Kidney epithelial cell (primary cell): ENCODE measurements around the gene KHNYN. TPM values are rescaled to one million over a fixed set of nuclear protein-coding genes. Genes with fewer than 3 reads are reported as not detected.

Experiments
- DNase-seq: peaks from one replicate; pipeline ENCODE4 v3.0.0-alpha.2; 2010; ENCODE audit warnings: low read depth
- H3K27me3 ChIP-seq: 2 replicates; pipeline ENCODE4 v1.6.0; 2011; ENCODE audit warnings: low read length; ENCODE audit not compliant: control insufficient read depth, insufficient read depth
- H3K36me3 ChIP-seq: 2 replicates; pipeline ENCODE4 v1.5.1; 2011; ENCODE audit warnings: low read length; ENCODE audit not compliant: control insufficient read depth, insufficient read depth
- H3K4me3 ChIP-seq: 2 replicates; pipeline ENCODE4 v1.5.1; 2011; ENCODE audit warnings: low read depth, mild to moderate bottlenecking, control low read depth, low read length
- CTCF ChIP-seq: IDR thresholded peaks from 2 replicates; pipeline ENCODE4 v1.5.1; 2011; ENCODE audit warnings: mild to moderate bottlenecking, moderate library complexity, low read length, control low read depth, inconsistent platforms; ENCODE audit not compliant: insufficient read depth, poor library complexity, severe bottlenecking
- total RNA-seq: library from RNA; depleted of rRNA; stranded (reverse); fragments of >200 nt; gene quantifications from 2 replicates; pipeline ENCODE4 v1.2.3, GENCODE V29; 2015

KHNYN gene
- total RNA-seq, 1 donor from 2014 or later = 44.0 TPM

GRCh38 chr14:24430143-24430681 lies 458 bp downstream of the KHNYN start:
- Histone ChIP-seq H3K27me3 (no peaks in the 10 kb centered on the region), H3K4me3 (peak overlapping the region; percentile 68), H3K36me3 (peaks cover 2% of the 10 kb centered on the region)
- TF ChIP-seq CTCF = no peak
- no peak for DNase-seq

GRCh38 chr14:24430682-24431568 lies 1.2 kb downstream of the KHNYN start:
- no peak for DNase-seq
- TF ChIP-seq CTCF = no peak
- H3K4me3 ChIP-seq = peak overlapping the region; percentile 68

GRCh38 chr14:24431569-24432258 lies 2.0 kb downstream of the KHNYN start:
- TF ChIP-seq CTCF = peak; percentile 97
- Histone ChIP-seq H3K27me3 (no peaks in the 10 kb centered on the region), H3K36me3 (peaks cover 2% of the 10 kb centered on the region), H3K4me3 (no peak overlapping the region)
- DNase-seq = peak; percentile 69

More at GRCh38 chr14:24430682-24431568, 1.2 kb downstream of the KHNYN start:
- H3K36me3 ChIP-seq = peaks cover 2% of the 10 kb centered on the region
- no peaks in the 10 kb centered on the region for H3K27me3 ChIP-seq

GRCh38 chr14:24432259-24433131 lies 2.7 kb downstream of the KHNYN start:
- no peak for TF ChIP-seq CTCF
- H3K36me3 ChIP-seq = peaks cover 4% of the 10 kb centered on the region
- no peaks in the 10 kb centered on the region for H3K27me3 ChIP-seq
- DNase-seq = no peak
- no peak overlapping the region for H3K4me3 ChIP-seq

- TF ChIP-seq CTCF = no peak
- no peaks in the 10 kb centered on the region for H3K27me3 ChIP-seq
- H3K4me3 ChIP-seq = no peak overlapping the region
- DNase-seq = no peak
- peaks cover 4% of the 10 kb centered on the region for H3K36me3 ChIP-seq
These were observed 4.3 kb downstream of the KHNYN start for GRCh38 chr14:24434036-24434435.
